Suprapubic skin (tissue), 4 donors: ENCODE data around the gene CHST15. TPM values are rescaled to one million over a fixed set of nuclear protein-coding genes. Genes with fewer than 3 reads are reported as not detected.

Experiments
- DNase-seq, 2 donors: peaks; one replicate each; pipeline ENCODE4 v3.0.0-alpha.2; 2019; ENCODE audit warnings: low spot score in 2 of 2
- H3K27ac ChIP-seq: fragments of 200-600 bp; sonication (generic); one replicate; pipeline ENCODE4 v1.5.1; 2019
- H3K27me3 ChIP-seq: fragments of 200-600 bp; sonication (generic); one replicate; pipeline ENCODE4 v1.5.1; 2019
- H3K36me3 ChIP-seq: fragments of 200-600 bp; sonication (generic); one replicate; pipeline ENCODE4 v1.5.1; 2019
- H3K4me1 ChIP-seq: fragments of 200-600 bp; sonication (generic); one replicate; pipeline ENCODE4 v1.5.1; 2019
- H3K4me3 ChIP-seq: fragments of 200-600 bp; sonication (generic); one replicate; pipeline ENCODE4 v1.5.1; 2019; ENCODE audit warnings: mild to moderate bottlenecking
- H3K9me3 ChIP-seq: fragments of 200-600 bp; sonication (generic); one replicate; pipeline ENCODE4 v1.5.1; 2019
- EP300 ChIP-seq: sonication (generic); formaldehyde crosslinking; IDR thresholded peaks from one replicate; pipeline ENCODE4 v1.6.1; 2017; ENCODE audit warnings: antibody characterized with exemption
- POLR2A ChIP-seq, 2 donors: fragments of 450-650 bp; IDR thresholded peaks; one replicate each; pipeline ENCODE4 v1.6.1; 2017; ENCODE audit warnings: antibody characterized with exemption in 2 of 2, mild to moderate bottlenecking in 2 of 2, moderate library complexity in 2 of 2
- POLR2AphosphoS5 ChIP-seq, 3 donors: sonication (generic); formaldehyde crosslinking; IDR thresholded peaks; one replicate each; pipeline ENCODE4 v1.6.1; 2017; ENCODE audit warnings: antibody characterized with exemption in 3 of 3
- WGBS: methylation state at CpG from one replicate; pipeline ENCODE4 v1.1.5; 2018; 5-methylcytosine and 5-hydroxymethylcytosine counted together
- total RNA-seq, 4 donors: library from RNA; depleted of rRNA; stranded (reverse); fragments of >200 nt; gene quantifications; one replicate each; pipeline ENCODE4 v1.1.0, GENCODE V29; 2016
- TF ChIP-seq, protein P1 (sequence below), 2 donors: fragments of 200-600 bp in 1 of 2; fragments of 450-650 bp in 1 of 2; sonication (generic) in 1 of 2; IDR thresholded peaks; one replicate each; pipeline ENCODE4 v1.5.1; 2016 to 2019; ENCODE audit warnings: antibody characterized with exemption in 2 of 2, mild to moderate bottlenecking in 1 of 2, moderate library complexity in 1 of 2

CHST15 gene
- total RNA-seq, 4 donors from 2014 or later, result 20.6 to 59.1 (median 22.8) TPM

DNA sequence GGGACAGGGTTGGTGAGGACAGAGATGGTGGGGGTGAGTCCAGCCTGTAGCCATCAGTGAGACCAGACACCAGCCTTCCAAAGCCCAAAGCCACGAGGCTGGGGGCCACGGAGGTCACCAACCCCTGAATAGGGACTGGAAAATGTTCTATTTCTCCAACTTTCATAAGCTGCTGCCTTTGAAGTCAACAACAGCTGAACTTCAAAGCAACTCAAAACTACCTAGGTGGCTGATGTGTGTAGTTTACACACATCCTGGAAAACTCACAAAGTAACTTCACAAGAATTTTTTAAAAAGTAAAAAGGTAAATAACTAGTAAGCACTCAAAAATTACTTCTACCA, 88.8 kb downstream of the CHST15 start:
- H3K27me3 ChIP-seq, result no peaks in the 10 kb centered on the region
- no peak overlapping the region for H3K27ac ChIP-seq
- peaks cover 3% of the 10 kb centered on the region for H3K4me1 ChIP-seq
- TF ChIP-seq POLR2AphosphoS5 (IDR thresholded peaks at IDR 0.05) (no peak), POLR2A (IDR thresholded peaks at IDR 0.05) (no peak), EP300 (no peak)
- TF ChIP-seq, protein P1, sequence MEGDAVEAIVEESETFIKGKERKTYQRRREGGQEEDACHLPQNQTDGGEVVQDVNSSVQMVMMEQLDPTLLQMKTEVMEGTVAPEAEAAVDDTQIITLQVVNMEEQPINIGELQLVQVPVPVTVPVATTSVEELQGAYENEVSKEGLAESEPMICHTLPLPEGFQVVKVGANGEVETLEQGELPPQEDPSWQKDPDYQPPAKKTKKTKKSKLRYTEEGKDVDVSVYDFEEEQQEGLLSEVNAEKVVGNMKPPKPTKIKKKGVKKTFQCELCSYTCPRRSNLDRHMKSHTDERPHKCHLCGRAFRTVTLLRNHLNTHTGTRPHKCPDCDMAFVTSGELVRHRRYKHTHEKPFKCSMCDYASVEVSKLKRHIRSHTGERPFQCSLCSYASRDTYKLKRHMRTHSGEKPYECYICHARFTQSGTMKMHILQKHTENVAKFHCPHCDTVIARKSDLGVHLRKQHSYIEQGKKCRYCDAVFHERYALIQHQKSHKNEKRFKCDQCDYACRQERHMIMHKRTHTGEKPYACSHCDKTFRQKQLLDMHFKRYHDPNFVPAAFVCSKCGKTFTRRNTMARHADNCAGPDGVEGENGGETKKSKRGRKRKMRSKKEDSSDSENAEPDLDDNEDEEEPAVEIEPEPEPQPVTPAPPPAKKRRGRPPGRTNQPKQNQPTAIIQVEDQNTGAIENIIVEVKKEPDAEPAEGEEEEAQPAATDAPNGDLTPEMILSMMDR (IDR thresholded peaks at IDR 0.05), result no peak
- H3K4me3 ChIP-seq, result no peak overlapping the region
- 81% methylated on average over 2 of the region's 2 CpGs for WGBS
- H3K36me3 ChIP-seq, result peaks cover 14% of the 10 kb centered on the region
- no peak for DNase-seq
- no peaks in the 10 kb centered on the region for H3K9me3 ChIP-seq

DNA sequence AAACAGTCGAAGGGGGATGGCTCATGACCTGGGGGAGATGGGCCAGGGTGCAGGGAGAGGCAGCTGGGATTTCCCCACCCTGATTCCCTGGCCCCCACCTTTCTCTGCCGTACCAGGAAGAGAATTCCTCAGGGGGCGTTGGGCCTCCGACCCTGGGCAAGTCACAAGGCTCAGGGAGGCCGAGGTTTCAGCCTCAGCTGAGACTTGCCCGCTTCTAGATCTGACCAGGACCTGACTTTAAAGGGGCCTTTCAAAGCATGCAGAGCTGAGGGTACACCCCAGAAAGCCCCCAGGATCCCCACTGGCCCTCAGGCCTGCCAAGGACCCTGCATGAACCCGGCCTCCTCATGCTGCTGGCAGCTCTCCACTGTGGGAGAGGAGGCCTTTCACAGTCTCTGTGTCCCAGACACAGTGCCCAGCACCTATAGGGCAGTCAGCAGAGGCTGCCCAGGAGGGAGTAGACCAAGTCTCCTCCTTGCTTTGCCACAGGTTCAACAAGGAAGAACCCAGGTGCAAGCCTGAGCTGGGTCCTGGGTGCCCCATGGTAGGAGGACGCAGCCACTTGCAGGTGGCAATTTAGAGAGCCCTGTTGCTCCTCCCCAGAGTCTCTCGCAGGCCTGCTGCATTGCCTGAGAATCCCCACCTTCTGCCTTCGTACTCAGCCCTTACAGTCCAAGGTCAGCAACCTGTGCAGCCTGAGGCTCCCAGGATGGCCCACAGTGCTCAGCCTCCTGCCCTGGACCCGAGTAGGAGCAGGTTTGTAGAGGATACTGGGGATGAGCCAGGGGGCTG, 89.3 kb downstream of the CHST15 start:
- peak; percentile 36 to 75 for DNase-seq
- Histone ChIP-seq H3K9me3 (no peaks in the 10 kb centered on the region), H3K27ac (no peak overlapping the region), H3K36me3 (peaks cover 10% of the 10 kb centered on the region), H3K4me3 (no peak overlapping the region), H3K4me1 (peaks cover 3% of the 10 kb centered on the region), H3K27me3 (no peaks in the 10 kb centered on the region)
- TF ChIP-seq, protein P1 (IDR thresholded peaks at IDR 0.05), result no peak
- TF ChIP-seq EP300 (no peak), POLR2AphosphoS5 (IDR thresholded peaks at IDR 0.05) (no peak), POLR2A (IDR thresholded peaks at IDR 0.05) (no peak)
- WGBS, result 82% methylated on average over 10 of the region's 11 CpGs

DNA sequence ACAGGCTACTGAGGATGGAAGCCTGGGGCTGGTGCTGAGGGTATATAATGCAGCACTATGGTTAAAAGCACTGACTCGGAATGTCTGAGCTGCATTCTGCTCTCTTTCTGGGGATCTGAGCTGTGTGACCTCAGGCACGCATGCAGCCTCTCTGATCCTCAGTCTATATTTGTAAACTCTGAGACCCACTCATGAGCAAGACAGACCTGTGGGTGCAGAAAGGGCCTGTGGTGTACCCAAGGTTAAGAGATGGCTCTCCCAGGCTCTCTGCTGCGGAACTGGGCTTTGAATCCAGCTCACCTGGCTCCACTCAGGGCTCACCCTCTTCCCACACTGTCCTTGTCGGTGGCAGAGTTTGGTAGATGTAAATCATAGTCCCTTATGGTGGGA, 89.9 kb downstream of the CHST15 start:
- WGBS, result 86% methylated on average over 4 of the region's 4 CpGs
- DNase-seq, result no peak
- peaks cover 3% of the 10 kb centered on the region for H3K4me1 ChIP-seq

DNA sequence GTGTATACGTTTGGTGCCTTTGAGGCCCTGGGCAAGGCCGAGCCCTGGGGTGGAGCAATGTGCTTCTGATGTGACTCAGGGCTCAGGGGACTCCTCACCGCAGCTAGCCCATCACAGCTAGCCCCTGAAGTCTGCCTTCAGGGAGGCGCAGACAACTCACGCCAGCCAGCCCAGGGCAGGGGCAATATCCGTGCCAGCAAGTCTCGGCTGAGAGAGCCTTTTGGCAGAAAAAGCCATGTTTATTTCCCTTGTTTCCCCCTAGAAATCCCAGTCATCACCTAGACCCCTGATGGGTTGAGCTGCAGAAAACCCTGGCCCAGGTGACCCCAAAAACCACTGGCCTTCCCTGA, 90.4 kb downstream of the CHST15 start:
- 94% methylated on average over 7 of the region's 7 CpGs for WGBS
- TF ChIP-seq POLR2A (IDR thresholded peaks at IDR 0.05) (no peak), EP300 (no peak), POLR2AphosphoS5 (IDR thresholded peaks at IDR 0.05) (no peak)
- TF ChIP-seq, protein P1 (IDR thresholded peaks at IDR 0.05), result no peak
- Histone ChIP-seq H3K4me1 (peaks cover 3% of the 10 kb centered on the region), H3K4me3 (no peak overlapping the region), H3K36me3 (peaks cover under 1% of the 10 kb centered on the region), H3K27ac (no peak overlapping the region), H3K9me3 (no peaks in the 10 kb centered on the region), H3K27me3 (no peaks in the 10 kb centered on the region)
- DNase-seq, result peak; percentile 37 to 69

More for the DNA sequence above, 89.9 kb downstream of the CHST15 start:
- Histone ChIP-seq H3K9me3 (no peaks in the 10 kb centered on the region), H3K36me3 (peaks cover 5% of the 10 kb centered on the region), H3K27ac (no peak overlapping the region), H3K4me3 (no peak overlapping the region), H3K27me3 (no peaks in the 10 kb centered on the region)
- no peak for TF ChIP-seq POLR2A (IDR thresholded peaks at IDR 0.05)
- TF ChIP-seq, protein P1 (IDR thresholded peaks at IDR 0.05), result no peak
- TF ChIP-seq POLR2AphosphoS5 (IDR thresholded peaks at IDR 0.05), result no peak

DNA sequence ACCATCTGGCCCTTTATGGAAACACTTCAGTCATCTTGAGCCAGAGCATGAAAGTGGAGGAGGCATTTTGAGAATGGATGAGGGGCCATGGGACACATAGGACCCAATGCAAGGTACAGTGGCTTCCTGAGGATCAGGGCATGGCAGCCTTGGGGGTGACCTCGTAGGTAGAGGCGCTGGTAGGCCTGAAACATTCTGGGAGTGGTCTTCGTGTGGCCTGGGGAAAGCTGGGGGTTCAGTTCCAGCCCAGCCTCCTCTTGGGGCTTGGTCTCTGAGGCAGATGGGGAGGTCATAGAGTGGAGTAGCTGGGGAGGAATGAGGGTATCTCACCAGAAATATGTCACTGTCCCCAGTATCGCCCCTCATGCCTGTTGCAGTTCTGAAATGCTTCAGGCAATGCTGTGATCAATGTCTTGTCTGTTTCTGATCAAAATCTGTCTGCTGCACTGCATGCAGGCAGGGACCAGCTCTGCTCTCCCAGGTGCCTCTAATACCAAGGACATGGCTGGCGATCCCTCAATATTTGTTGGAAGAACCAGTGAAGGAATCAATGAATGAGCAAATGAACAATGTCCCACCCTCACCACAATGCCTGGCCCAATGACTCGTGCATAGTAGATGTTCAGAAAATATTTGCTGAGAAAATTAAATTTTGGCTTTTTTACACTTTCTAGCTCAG, 90.9 kb downstream of the CHST15 start:
- peaks cover 3% of the 10 kb centered on the region for H3K4me1 ChIP-seq
- H3K36me3 ChIP-seq, result no peaks in the 10 kb centered on the region
- H3K27ac ChIP-seq, result no peak overlapping the region
- TF ChIP-seq POLR2AphosphoS5 (IDR thresholded peaks at IDR 0.05) (no peak), POLR2A (IDR thresholded peaks at IDR 0.05) (no peak), EP300 (no peak)
- TF ChIP-seq, protein P1 (IDR thresholded peaks at IDR 0.05), result no peak
- WGBS, result 72% methylated on average over 6 of the region's 6 CpGs
- no peak overlapping the region for H3K4me3 ChIP-seq
- no peaks in the 10 kb centered on the region for H3K27me3 ChIP-seq
- H3K9me3 ChIP-seq, result no peaks in the 10 kb centered on the region
- peak; percentile 49 to 55 for DNase-seq
